Ureter (tissue), 1 donor: ENCODE results near the gene MYH1. TPM values are rescaled to one million over a fixed set of nuclear protein-coding genes. Genes with fewer than 3 reads are reported as not detected.
"Not testable (repeated sequence)": the region's sequence is repeated elsewhere in the genome, so short reads cannot be mapped to it uniquely, and the experiment has no call there.

Experiments
- DNase-seq: peaks from one replicate; pipeline ENCODE4 v3.0.0-alpha.2; 2020; ENCODE audit warnings: low spot score
- total RNA-seq: library from RNA; stranded (reverse); gene quantifications from one replicate; pipeline ENCODE4 v1.2.4, GENCODE V29; 2023
- donor health status: DM: yes; HTN: yes; CAD: no.

The MYH1 gene
- total RNA-seq = 0.05 TPM

- no peak for DNase-seq
Observed at GRCh38 chr17:10518271-10519037, at the start of gene MYH1. Gene MYH1, minus strand, starts transcription at chr17:10518542. Its CDS starts 1,900 bp downstream, at chr17:10516642.

- no peak for DNase-seq
Observed at GRCh38 chr17:10563991-10564660, 45.8 kb upstream of the MYH1 start.

- no peak for DNase-seq
Observed at GRCh38 chr17:10558049-10558448, 39.7 kb upstream of the MYH1 start.

DNA sequence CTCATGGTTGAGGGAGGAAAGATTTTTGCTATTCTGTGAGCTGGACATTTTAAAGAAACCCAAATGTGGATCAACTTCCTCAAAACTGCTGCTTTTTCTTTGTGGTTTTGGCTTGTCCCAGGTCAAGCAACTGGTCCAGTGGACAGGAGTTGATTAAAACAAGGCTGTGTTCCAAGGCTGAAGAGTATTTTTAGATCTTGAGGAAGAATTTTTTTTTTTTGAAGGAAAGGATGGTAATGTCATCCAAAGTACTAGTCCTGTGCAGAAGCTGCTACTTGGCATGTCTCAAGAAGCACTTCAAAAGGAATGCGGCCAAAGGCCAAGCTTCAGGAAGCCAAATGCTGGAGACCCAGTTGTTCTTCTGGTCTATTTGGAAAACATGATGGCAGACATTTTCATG lies 39.1 kb upstream of the MYH1 start:
- no peak for DNase-seq

DNA sequence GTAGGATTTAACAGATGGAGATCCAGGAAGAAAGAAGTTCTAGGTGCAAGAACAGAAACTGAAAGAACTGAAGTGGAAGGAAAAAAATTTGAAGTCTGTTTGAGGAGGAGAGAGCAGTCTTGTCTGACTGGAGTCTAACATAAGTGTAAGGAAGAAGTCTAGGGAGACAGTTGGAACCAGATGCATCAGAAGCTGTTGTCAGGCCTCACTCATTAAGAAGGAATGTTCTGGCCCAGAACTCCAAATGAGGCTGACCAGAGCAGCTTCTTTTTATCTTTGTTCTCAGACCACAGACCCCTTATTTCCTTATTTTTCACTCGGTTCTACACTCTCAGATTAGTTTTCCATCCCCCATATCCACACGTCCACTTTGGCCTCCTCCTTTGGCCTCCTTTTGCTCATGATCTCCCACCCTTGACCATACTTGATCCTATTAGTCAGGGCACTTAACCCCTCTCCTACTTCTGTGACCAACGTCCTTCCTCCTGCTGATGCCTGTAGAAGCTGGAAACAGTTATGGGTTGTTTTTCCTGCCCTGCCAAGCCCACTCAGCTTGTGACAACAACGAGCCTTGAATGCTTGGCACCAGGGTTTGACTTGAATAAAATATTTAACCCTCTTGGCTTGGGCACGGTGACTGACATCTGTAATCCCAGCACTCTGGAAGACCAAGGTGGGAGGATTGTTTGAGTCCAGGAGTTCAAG lies 38.1 kb upstream of the MYH1 start:
- no peak for DNase-seq

DNA sequence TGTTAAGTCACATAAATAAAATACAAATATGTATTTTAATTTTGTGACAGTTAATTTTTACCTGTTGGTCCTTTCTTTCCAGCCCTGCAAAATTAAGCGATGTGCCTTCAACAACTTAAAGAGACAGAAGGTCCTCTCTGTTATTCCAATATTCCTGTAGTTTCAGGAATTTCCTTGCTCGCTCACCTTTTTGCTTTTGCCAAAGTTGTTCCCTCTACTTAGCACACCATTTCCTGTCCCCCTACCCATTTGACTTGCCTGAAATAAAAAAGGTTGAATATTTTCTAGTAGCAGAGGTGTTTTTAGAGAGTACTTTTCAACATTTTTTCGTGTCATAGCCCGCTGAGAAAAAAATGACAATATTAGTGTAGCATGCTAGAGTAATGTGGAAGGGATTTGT lies 31.7 kb upstream of the MYH1 start:
- DNase-seq = no peak

DNA sequence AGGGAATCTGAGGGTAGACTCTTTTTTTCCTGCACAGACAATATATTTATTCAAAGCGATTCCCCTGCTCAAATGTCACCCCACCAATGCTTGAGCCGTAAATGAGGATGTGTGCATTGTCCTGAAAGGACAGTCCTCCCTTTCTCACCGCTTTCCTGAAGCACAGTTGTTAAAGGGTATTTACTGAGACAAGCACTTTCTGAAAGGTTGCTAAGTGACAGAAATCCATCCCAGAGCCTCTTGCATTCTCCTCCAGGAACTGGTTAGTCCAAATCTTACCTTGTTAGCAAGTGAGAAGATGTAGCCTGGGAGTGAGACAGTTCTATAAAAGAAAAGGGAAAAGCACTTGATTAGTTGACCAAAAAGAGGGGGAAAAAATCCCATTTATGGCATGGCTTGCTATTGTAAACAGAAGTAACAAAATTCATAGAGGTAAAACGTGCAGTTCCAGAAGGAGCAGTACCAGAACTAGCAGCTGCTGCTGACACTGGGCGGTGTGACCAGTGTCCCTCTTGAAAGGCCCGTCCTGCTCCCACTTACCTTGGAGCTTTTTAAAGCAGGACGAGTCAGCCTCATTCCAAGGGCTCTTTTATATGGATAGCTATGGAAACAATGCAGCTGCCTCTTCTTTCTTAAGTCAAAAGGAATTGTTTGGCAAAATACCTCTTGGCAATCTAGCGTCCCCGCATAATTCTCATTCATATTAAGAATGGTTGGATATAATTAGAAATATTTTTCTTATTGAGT lies 30.9 kb upstream of the MYH1 start, which contains the start of gene MYH2:
Gene MYH2, minus strand, starts transcription at position 563 of the 747 bp plus-strand sequence. CDS start 1,738 bp downstream, outside the sequence.
- DNase-seq = no peak

GRCh38 chr17:10547351-10547750 lies 29.0 kb upstream of the MYH1 start:
- no peak for DNase-seq

GRCh38 chr17:10543486-10543885 lies 25.1 kb upstream of the MYH1 start:
- DNase-seq = not testable (repeated sequence)

- not testable (repeated sequence) for DNase-seq
Observed at GRCh38 chr17:10541179-10541578, 22.8 kb upstream of the MYH1 start.

- no peak for DNase-seq
Observed at GRCh38 chr17:10532026-10532425, 13.7 kb upstream of the MYH1 start.

- DNase-seq = no peak
Observed at GRCh38 chr17:10527419-10527818, 9.1 kb upstream of the MYH1 start.

GRCh38 chr17:10526517-10526916 lies 8.2 kb upstream of the MYH1 start:
- no peak for DNase-seq

DNA sequence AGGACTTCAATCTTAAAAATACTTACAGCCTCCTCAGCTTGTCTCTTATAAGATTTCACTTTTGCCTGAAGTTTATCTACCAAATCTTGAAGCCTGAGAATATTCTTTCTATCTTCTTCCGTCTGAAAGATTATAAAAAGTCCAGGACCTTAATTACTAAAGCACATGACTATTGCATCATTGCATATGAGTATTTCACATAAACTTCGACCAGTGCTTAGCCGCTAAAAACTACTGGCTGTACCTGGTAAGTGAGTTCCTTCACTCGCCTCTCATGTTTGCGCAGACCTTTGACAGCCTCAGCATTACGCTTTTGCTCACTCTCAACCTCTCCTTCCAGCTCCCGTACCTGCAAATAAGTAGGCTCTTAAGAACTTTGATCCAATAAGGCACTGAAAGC lies 4.7 kb upstream of the MYH1 start:
- DNase-seq = no peak

GRCh38 chr17:10521949-10522348 lies 3.6 kb upstream of the MYH1 start:
- DNase-seq = no peak

DNA sequence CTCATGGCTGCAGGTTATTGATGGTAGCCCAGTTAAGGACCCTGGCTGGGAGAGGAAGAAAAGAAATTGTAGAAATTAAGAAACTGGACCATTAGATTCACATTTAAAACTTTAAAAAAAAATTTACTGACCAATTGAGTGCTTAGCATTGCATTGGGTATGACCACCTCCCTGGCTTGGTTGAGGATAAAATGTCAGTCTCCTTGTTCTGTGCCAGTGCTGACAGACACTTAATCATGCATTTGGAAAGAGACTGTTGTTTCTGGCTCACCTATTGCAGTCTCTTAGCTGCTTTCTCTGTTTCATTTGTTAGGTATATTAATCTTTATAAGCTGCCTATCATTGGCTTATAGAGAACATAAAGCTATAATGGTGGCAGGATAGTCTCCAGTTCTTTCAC lies 1.7 kb downstream of the MYH1 start:
- DNase-seq = no peak

DNA sequence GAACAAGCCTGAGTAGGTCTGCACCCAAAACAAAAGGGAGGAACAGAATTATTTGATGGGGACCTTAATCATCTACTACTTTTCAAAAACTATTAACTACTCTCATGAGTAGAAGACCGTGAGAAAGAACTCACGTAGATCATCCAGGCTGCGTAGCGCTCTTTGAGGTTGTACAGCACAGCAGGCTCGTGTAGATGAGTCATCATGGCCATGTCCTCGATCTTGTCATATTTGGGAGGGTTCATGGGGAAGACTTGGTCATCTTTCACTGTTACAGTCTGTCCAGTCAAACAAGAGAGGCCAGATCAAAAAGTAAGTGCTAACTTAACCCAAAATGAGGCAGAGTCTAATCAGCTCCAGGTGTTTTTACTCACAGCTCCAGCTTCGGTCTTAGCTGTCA lies 2.3 kb downstream of the MYH1 start:
- DNase-seq = no peak

DNA sequence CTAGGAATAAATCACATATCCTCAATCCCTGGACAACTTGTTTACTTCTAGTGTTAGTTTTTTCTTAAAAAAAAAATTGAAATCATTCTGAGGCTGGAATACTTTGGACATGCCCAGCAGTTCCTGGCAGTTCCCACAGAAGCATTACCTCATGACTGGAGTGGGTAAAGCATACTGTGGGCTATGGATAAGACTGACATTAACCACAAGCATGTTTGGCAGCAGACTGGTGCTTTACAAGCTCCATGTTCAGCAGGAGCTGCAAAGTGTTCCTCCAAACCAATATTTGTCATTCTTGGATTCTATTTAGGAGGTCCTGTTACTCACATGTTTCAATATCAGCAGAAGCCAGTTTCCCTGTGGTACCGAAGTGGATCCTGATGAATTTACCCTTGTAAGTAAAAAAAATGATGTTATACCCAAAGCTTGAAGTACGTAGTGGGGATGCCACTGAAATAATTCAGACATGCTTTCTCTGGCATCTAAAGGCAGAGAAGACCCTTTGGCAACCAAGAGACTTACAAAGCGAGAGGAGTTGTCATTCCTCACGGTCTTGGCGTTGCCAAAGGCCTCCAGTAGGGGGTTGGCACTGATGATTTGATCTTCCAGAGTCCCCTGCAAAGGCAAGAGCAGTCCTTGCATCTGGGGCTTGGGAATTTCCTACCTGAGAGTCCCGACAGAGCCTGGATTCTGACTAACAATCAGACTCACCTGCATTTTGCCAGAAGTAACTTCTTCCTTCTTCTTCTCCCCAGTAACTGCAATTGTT lies 4.9 kb downstream of the MYH1 start:
- DNase-seq = no peak

GRCh38 chr17:10512856-10513255 lies 5.5 kb downstream of the MYH1 start:
- no peak for DNase-seq

GRCh38 chr17:10499950-10500349 lies 18.4 kb downstream of the MYH1 start:
- DNase-seq = no peak

GRCh38 chr17:10492004-10492403 lies 26.3 kb downstream of the MYH1 start:
- no peak for DNase-seq
